Measurements from ENCODE around the gene STAG2.
A peak's percentile ranks its signal among the peaks of the same experiment; 100 is the strongest.

STAG2 gene

DNA sequence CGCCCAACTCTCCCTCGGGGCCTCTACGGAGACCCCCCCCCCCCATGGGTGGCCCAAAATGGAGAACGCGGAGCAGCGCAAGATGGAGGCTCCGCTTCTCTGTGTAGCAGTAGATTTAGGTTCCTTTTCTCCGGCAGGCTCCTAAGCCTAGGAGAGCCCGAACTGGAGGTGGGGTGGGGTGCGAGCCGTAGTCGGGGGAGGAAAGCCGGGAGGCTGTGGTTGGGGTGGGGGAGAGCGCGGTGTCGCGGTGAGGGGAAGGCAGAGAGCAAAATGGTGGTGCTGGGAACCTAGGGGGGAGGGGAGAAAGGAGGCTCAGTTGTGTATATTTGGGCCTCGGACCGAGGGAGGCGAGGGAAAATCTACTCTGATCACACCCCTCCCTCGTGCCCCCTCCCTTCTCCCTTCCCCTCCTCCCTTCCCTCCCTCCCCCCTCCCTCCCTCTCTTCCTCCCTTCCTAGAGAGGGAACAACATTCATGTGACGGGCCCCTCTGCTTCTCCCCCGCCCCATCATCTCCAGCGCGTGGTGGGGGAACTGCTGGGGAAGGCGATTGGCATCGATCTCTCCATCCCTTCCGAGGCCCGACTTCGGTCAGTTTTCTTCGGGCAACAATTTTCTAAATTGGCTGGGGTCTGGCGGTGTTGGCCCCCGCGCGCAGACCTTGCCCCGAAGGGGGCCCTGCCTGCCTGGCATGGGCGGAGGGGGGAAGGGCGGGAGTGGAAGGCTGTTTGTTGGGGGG is at the start of gene STAG2:
Gene STAG2, plus strand, starts transcription at position 439 of the 738 bp plus-strand sequence. CDS start 60,922 bp downstream, outside the sequence.
- ChIA-PET CTCF (interaction anchor here (0.9 to 3.6 kb wide), 4 partner anchors 11 to 56 kb away, joined by 3 to 24 read pairs (median 4); no protein-coding TSS in a partner anchor), POLR2A (no interaction called here)
- peak; percentile 34 for DNase-seq (ENCODE audit: low read depth, low spot score)
- TF ChIP-seq, protein P1, sequence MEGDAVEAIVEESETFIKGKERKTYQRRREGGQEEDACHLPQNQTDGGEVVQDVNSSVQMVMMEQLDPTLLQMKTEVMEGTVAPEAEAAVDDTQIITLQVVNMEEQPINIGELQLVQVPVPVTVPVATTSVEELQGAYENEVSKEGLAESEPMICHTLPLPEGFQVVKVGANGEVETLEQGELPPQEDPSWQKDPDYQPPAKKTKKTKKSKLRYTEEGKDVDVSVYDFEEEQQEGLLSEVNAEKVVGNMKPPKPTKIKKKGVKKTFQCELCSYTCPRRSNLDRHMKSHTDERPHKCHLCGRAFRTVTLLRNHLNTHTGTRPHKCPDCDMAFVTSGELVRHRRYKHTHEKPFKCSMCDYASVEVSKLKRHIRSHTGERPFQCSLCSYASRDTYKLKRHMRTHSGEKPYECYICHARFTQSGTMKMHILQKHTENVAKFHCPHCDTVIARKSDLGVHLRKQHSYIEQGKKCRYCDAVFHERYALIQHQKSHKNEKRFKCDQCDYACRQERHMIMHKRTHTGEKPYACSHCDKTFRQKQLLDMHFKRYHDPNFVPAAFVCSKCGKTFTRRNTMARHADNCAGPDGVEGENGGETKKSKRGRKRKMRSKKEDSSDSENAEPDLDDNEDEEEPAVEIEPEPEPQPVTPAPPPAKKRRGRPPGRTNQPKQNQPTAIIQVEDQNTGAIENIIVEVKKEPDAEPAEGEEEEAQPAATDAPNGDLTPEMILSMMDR (IDR thresholded peaks at IDR 0.05; ENCODE audit: insufficient read depth, low read length, missing control alignments): no peak
- H3K4me3 ChIP-seq (ENCODE audit: low read depth, low read length): peak within 1 kb of the TSS; percentile 72

DNA sequence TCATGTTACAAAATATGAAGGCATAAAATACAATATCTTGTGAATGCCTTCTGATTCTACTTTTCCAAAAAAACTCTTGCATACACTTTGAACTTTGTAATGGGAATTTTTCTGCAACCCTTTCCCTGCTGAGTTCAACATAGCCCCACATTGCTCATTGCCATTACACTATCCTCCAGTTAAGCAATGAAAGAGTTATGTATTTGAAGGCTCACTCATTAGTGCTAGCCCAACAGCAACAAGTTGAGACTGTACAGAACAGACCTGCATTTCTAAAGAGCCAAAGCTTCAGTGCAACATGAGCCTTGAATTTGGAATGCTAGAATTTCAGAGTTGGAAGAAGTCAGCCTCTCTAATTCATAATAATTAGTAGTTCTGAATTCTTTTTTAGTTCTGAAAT is 44.4 kb upstream of the STAG2 start:
- ChIA-PET CTCF (no interaction called here), POLR2A (no interaction called here)
- DNase-seq (ENCODE audit: low read depth, low spot score): no peak
- no peak overlapping the region for H3K4me3 ChIP-seq (ENCODE audit: low read depth, low read length)
- TF ChIP-seq, protein P1 (IDR thresholded peaks at IDR 0.05; ENCODE audit: insufficient read depth, low read length, missing control alignments): no peak

DNA sequence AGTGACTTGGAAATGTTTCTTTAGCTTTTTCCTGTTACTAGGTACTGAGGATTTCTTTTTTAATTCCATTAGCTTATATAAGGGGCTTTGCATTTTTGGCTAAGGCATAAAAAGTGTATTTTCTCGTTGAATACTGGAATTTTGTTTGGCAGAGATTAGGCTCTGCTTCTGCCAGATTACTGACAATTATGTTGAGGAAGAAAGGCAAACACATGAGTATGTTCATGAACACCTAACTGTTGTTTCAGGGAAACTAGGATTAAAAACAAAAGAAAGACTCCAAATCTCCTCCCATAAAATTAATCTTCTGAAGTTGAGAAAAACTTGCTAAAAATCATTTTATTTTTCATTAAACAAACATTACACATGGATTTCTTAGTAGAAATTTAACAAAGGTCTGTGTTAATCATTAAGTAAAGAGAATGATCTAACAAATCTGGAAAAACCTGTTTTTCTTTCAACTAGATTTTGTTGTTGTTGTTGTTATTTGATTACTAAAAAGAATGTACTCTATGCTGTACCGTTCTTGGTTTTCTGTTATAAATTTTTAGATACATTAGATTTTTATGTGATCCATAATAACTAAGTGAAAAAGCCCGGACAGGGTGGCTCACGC is 43.3 kb upstream of the STAG2 start:
- DNase-seq (ENCODE audit: low read depth, low spot score): no peak
- ChIA-PET POLR2A (no interaction called here), CTCF (interaction anchor here (0.8 kb wide), 1 partner anchor 13 kb away, joined by 3 read pairs; no protein-coding TSS in a partner anchor)
- TF ChIP-seq, protein P1 (IDR thresholded peaks at IDR 0.05; ENCODE audit: insufficient read depth, low read length, missing control alignments): no peak
- no peak overlapping the region for H3K4me3 ChIP-seq (ENCODE audit: low read depth, low read length)

DNA sequence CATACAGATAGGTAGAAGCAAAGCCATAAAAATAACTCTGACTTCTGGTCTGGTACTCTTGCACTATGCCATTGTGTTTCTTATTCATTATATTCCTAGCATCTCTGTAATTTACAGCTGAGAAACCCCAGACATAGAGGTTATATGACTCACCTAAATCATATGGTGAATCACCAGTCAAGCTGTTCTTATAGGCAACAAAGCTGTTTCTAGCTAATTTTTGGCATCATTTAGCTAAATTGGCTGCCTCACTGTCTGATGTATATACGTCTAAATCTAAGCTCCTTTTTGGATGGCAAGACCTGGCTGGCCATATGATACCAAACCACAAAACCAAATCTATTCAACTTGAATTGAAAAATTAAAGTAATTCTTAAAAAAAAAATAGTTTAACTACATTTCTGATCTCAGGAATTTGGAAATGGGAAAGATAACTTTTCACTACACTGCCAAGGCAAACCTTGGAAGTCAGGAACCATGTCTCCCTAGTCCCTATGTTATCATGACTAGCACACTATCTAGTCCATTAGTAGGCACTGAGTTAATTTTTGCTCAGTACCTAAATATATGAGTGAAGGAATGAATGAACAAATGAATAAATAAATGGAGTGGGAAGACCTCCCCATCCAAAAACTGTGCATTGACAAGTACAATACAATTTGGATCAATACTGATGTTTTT is 41.3 kb upstream of the STAG2 start:
- ChIA-PET POLR2A (interaction anchor here (0.7 kb wide), 1 partner anchor 62 kb away, joined by 3 read pairs; no protein-coding TSS in a partner anchor), CTCF (no interaction called here)
- TF ChIP-seq, protein P1 (IDR thresholded peaks at IDR 0.05; ENCODE audit: insufficient read depth, low read length, missing control alignments): no peak
- H3K4me3 ChIP-seq (ENCODE audit: low read depth, low read length): no peak overlapping the region
- peak; percentile 65 for DNase-seq (ENCODE audit: low read depth, low spot score)

DNA sequence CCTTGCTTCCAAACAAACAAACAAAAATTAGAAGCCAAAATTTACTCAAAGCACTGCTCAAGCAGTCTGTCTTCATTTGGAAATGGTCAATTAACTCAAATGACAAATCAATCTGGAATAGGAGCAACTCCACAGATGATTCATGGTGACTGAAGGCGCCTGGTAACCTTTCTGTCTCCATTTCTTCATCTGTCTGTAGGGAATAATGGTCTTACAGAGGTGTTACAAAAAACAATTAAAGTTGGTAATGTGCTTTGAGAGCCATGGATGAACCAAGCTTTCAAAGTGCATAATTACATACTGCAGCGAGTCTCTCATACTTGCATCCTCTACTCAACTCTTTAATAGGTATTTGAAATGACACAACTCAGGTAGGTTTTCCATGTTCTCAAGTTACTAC is 38.3 kb upstream of the STAG2 start:
- TF ChIP-seq, protein P1 (IDR thresholded peaks at IDR 0.05; ENCODE audit: insufficient read depth, low read length, missing control alignments): no peak
- no peak for DNase-seq (ENCODE audit: low read depth, low spot score)
- no peak overlapping the region for H3K4me3 ChIP-seq (ENCODE audit: low read depth, low read length)
- ChIA-PET CTCF (no interaction called here), POLR2A (no interaction called here)

DNA sequence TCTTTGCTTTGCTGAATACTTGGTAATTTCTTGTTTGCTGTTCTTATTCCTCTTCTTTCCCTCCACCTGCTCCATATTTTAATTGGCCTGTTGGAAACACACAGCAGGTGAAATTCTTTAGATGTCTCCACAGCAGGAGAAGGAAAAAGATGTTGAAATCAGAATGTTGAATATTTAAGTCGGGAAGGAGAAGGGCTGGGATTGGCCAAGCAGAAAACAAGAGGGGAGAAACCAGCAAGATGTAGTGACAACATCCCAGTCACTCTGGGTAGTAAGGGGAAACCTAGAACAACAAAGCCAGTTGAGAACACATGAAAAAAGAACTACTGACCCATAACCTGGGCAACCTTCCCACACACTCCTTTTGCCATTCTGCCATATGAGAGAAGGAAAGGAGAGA is 37.3 kb upstream of the STAG2 start:
- TF ChIP-seq, protein P1 (IDR thresholded peaks at IDR 0.05; ENCODE audit: insufficient read depth, low read length, missing control alignments): no peak
- ChIA-PET POLR2A (no interaction called here), CTCF (no interaction called here)
- no peak overlapping the region for H3K4me3 ChIP-seq (ENCODE audit: low read depth, low read length)
- DNase-seq (ENCODE audit: low read depth, low spot score): no peak

Measured in AG04449 (cell line).